HepG2 (cell line): Measurements from ENCODE around the gene CCDC9B. TPM values are rescaled to one million over a fixed set of nuclear protein-coding genes. Genes with fewer than 3 reads are reported as not detected.

Experiments used
- ASH2L ChIP-seq: fragments of 300-600, 200-600 bp; sonication (generic); IDR thresholded peaks from 2 replicates; pipeline ENCODE4 v1.7.0; 2017; ENCODE audit warnings: low read depth, mild to moderate bottlenecking, moderate library complexity, mixed read lengths, low read length; ENCODE audit not compliant: insufficient read length
- BORCS8-MEF2B ChIP-seq: sonication (generic); formaldehyde crosslinking; IDR thresholded peaks from 2 replicates; pipeline ENCODE4 v1.8.0; 2022; ENCODE audit warnings: mild to moderate bottlenecking, missing genetic modification reagents
- ETV5 ChIP-seq: IDR thresholded peaks from 2 replicates; pipeline ENCODE4 v1.6.1; 2018; ENCODE audit warnings: missing biosample characterization, missing genetic modification reagents, inconsistent platforms, borderline replicate concordance
- GATAD1 ChIP-seq: IDR thresholded peaks from 2 replicates; pipeline ENCODE4 v1.6.1; 2016; ENCODE audit warnings: missing genetic modification reagents, missing compliant biosample characterization
- NFE2L2 ChIP-seq: fragments of 150-350 bp; IDR thresholded peaks from 2 replicates; pipeline ENCODE4 v1.6.1; 2014; ENCODE audit warnings: low read length
- NFKB2 ChIP-seq: sonication (generic); formaldehyde crosslinking; IDR thresholded peaks from 2 replicates; pipeline ENCODE4 v1.4.0; 2020; ENCODE audit warnings: missing genetic modification reagents, borderline replicate concordance
- TARDBP ChIP-seq: sonication (generic); formaldehyde crosslinking; IDR thresholded peaks from 2 replicates; pipeline ENCODE4 v1.8.0; 2022; ENCODE audit warnings: mild to moderate bottlenecking, missing genetic modification reagents
- TGIF2 ChIP-seq: IDR thresholded peaks from 2 replicates; pipeline ENCODE4 v1.6.1; 2016; ENCODE audit warnings: control low read depth, missing compliant biosample characterization
- ZNF264 ChIP-seq: sonication (generic); formaldehyde crosslinking; IDR thresholded peaks from 2 replicates; pipeline ENCODE4 v1.4.0; 2020; ENCODE audit warnings: missing genetic modification reagents
- ZNF598 ChIP-seq: sonication (generic); formaldehyde crosslinking; IDR thresholded peaks from 2 replicates; pipeline ENCODE4 v1.5.1; 2020; ENCODE audit warnings: mild to moderate bottlenecking, missing genetic modification reagents, borderline replicate concordance
- polyA plus RNA-seq, 8 experiments: library from polyadenylated mRNA; depleted of rRNA in 3 of 8; stranded (reverse) in 7 of 8; unstranded in 1 of 8; fragments of >200 nt; fragmentation: Illumina TruSeq in 4 of 8; extraction: Trizol in 4 of 8; gene quantifications; 2 replicates each; pipeline versions ENCODE4 v1.2.1 to v1.2.3, GENCODE V29; 2011 to 2016; ENCODE audit warnings: low read depth in 4 of 8, missing spikeins in 1 of 8, mixed read lengths in 1 of 8; ENCODE audit not compliant: insufficient read depth in 1 of 8
- total RNA-seq, 5 experiments: library from RNA; depleted of rRNA; stranded (reverse); fragments of >200 nt; fragmentation: Illumina TruSeq; extraction: Trizol; gene quantifications; 2 replicates each; pipeline ENCODE4 v1.2.3, GENCODE V29; 2016; ENCODE audit warnings: low read depth in 1 of 5
- TF ChIP-seq, protein P1 (sequence below): sonication (generic); formaldehyde crosslinking; IDR thresholded peaks from 2 replicates; pipeline ENCODE4 v1.4.0; 2020; ENCODE audit warnings: missing genetic modification reagents
- TF ChIP-seq, protein P2 (sequence below): sonication (generic); formaldehyde crosslinking; IDR thresholded peaks from 2 replicates; pipeline ENCODE4 v1.8.1; 2023; ENCODE audit warnings: mild to moderate bottlenecking, inconsistent platforms, moderate library complexity, missing genetic modification reagents, borderline replicate concordance
- TF ChIP-seq, protein P3 (sequence below): sonication (generic); formaldehyde crosslinking; conservative IDR thresholded peaks from 2 replicates; pipeline ENCODE4 v1.4.0; 2020; ENCODE audit warnings: missing genetic modification reagents

The CCDC9B gene
- total and polyA plus RNA-seq, 2 of the 13 experiments (the other 11 are each of a cell fraction or from before 2014, with no cell fraction given), result 0.98 to 1.6 TPM

DNA sequence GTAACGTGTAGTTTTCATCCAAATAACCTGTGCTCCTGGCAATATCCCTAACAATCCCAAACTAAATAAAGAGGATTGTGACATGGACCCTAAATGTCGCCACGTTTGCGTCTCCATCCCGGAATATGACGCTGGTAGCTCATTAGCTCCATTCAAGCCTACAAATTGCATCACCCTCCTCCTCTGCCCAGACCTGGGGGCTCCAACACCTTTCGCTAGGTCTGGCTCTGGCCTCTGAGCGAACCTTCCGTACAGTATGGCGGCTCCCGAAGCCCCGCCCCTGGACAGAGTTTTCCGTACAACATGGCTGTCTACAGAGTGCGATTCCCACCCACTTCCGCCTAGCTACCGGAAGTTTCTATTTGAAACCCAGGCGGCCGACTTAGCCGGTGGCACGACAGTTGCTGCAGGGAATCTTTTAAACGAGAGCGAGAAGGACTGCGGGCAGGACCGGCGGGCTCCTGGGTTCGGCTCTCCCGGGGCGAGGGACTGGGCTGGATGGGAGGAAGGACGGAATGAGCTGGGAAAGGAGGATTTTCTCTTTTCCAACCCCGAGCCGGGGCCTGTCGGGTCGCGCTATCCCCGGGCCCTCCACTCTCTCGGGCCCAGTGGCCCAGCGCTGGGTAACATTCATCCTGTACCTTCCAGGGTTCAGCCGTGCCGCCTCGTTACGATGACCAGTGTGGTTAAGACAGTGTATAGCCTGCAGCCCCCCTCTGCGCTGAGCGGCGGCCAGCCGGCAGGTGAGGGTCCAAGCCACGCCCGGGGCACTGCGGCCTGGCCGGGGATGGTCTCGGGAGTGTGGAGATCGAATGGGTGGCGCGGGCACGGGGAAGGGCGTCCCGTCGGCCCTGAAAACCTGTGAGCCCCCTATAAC lies 42.1 kb upstream of the CCDC9B start, which contains the start of gene KNSTRN (continued):
- TF ChIP-seq, protein P1, sequence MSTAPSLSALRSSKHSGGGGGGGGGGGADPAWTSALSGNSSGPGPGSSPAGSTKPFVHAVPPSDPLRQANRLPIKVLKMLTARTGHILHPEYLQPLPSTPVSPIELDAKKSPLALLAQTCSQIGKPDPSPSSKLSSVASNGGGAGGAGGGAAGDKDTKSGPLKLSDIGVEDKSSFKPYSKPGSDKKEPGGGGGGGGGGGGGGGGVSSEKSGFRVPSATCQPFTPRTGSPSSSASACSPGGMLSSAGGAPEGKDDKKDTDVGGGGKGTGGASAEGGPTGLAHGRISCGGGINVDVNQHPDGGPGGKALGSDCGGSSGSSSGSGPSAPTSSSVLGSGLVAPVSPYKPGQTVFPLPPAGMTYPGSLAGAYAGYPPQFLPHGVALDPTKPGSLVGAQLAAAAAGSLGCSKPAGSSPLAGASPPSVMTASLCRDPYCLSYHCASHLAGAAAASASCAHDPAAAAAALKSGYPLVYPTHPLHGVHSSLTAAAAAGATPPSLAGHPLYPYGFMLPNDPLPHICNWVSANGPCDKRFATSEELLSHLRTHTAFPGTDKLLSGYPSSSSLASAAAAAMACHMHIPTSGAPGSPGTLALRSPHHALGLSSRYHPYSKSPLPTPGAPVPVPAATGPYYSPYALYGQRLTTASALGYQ (CRISPR knock-in tag), result no peak; the same call in 1 of the 2 replicates
- TF ChIP-seq ZNF264 (CRISPR knock-in tag), result 0 out of 2 replicates have a peak, but pooled peaks have one; percentile 24
- 0 out of 2 replicates have a peak, but pooled peaks have one; percentile 26 for TF ChIP-seq TGIF2 (CRISPR knock-in tag)
- peak; percentile 86 for TF ChIP-seq ASH2L
- TF ChIP-seq GATAD1 (CRISPR knock-in tag), result peak; percentile 77
- peak; percentile 29 for TF ChIP-seq ETV5 (CRISPR knock-in tag)
- TF ChIP-seq NFKB2, result no peak; the same call in 1 of the 2 replicates
- TF ChIP-seq NFE2L2, result no peak
- TF ChIP-seq TARDBP (CRISPR knock-in tag), result peak; percentile 52; the same call in 1 of the 2 replicates
- TF ChIP-seq, protein P2, sequence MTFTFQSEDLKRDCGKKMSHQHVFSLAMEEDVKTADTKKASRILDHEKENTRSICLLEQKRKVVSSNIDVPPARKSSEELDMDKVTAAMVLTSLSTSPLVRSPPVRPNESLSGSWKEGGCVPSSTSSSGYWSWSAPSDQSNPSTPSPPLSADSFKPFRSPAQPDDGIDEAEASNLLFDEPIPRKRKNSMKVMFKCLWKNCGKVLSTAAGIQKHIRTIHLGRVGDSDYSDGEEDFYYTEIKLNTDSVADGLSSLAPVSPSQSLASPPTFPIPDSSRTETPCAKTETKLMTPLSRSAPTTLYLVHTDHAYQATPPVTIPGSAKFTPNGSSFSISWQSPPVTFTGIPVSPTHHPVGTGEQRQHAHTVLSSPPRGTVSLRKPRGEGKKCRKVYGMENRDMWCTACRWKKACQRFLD (CRISPR knock-in tag), result 0 out of 2 replicates have a peak, but pooled peaks have one; percentile 71
- TF ChIP-seq, protein P3, sequence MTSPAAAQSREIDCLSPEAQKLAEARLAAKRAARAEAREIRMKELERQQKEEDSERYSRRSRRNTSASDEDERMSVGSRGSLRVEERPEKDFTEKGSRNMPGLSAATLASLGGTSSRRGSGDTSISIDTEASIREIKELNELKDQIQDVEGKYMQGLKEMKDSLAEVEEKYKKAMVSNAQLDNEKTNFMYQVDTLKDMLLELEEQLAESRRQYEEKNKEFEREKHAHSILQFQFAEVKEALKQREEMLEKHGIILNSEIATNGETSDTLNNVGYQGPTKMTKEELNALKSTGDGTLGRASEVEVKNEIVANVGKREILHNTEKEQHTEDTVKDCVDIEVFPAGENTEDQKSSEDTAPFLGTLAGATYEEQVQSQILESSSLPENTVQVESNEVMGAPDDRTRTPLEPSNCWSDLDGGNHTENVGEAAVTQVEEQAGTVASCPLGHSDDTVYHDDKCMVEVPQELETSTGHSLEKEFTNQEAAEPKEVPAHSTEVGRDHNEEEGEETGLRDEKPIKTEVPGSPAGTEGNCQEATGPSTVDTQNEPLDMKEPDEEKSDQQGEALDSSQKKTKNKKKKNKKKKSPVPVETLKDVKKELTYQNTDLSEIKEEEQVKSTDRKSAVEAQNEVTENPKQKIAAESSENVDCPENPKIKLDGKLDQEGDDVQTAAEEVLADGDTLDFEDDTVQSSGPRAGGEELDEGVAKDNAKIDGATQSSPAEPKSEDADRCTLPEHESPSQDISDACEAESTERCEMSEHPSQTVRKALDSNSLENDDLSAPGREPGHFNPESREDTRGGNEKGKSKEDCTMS (CRISPR knock-in tag), result no peak
- 0 out of 2 replicates have a peak, but pooled peaks have one; percentile 47 for TF ChIP-seq ZNF598 (CRISPR knock-in tag)
- TF ChIP-seq BORCS8-MEF2B (CRISPR knock-in tag), result 0 out of 2 replicates have a peak, but pooled peaks have one; percentile 29
